Adrenal gland (tissue), 5 donors: Measurements from ENCODE around the gene FYN.

ENCODE experiments used
- POLR2A ChIP-seq, 2 donors: fragments of 450-650 bp; IDR thresholded peaks; one replicate each; pipeline ENCODE4 v1.6.1; 2017; ENCODE audit warnings: antibody characterized with exemption in 2 of 2, mild to moderate bottlenecking in 2 of 2, moderate library complexity in 1 of 2
- TF ChIP-seq, protein P1 (sequence below), 6 experiments: fragments of 450-650 bp in 4 of 6; fragments of 200-600 bp in 2 of 6; sonication (generic) in 1 of 6; IDR thresholded peaks; 1 replicate in 5 of 6; 2 replicates in 1 of 6; pipeline versions ENCODE4 v1.5.1 to v1.8.0; 2016 to 2021; ENCODE audit warnings: antibody characterized with exemption in 6 of 6, mild to moderate bottlenecking in 2 of 6, moderate library complexity in 1 of 6
- donor health status: DM: no; HTN: no; CAD: no.

DNA sequence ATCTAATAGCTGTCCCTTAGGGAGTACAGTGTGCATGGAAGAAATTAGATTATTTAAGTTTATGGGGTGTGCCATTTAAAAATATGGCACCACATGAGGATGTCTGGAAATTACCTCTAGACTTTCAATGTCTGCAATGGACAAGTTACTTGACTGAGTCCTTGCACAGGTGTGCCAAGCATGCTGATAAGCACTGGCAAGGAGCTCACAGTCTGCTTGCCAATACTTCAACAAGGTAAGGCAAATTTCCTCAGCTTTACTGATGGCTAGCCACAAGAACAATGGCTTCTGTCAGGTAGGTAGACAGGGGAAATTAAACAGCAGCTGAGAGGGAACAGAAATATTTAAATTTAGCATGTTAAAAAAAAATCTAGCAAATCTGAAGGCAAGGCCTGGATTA lies 176.4 kb downstream of the FYN start:
- TF ChIP-seq, protein P1, sequence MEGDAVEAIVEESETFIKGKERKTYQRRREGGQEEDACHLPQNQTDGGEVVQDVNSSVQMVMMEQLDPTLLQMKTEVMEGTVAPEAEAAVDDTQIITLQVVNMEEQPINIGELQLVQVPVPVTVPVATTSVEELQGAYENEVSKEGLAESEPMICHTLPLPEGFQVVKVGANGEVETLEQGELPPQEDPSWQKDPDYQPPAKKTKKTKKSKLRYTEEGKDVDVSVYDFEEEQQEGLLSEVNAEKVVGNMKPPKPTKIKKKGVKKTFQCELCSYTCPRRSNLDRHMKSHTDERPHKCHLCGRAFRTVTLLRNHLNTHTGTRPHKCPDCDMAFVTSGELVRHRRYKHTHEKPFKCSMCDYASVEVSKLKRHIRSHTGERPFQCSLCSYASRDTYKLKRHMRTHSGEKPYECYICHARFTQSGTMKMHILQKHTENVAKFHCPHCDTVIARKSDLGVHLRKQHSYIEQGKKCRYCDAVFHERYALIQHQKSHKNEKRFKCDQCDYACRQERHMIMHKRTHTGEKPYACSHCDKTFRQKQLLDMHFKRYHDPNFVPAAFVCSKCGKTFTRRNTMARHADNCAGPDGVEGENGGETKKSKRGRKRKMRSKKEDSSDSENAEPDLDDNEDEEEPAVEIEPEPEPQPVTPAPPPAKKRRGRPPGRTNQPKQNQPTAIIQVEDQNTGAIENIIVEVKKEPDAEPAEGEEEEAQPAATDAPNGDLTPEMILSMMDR (IDR thresholded peaks at IDR 0.05): no peak
- no peak for TF ChIP-seq POLR2A (IDR thresholded peaks at IDR 0.05)
